GM21717 (cell line): ENCODE data around the gene ALDH18A1.
"Not testable (repeated sequence)": the region's sequence is repeated elsewhere in the genome, so short reads cannot be mapped to it uniquely, and the experiment has no call there.

Source experiments
- ATAC-seq: cut with Tn5 transposase; IDR thresholded peaks from one replicate; pipeline ENCODE4 v1.9.1; 2021; ENCODE audit warnings: mild to moderate bottlenecking, moderate library complexity; ENCODE audit not compliant: unreplicated experiment

ALDH18A1 gene

GRCh38 chr10:95656291-95657164 is at the start of gene ALDH18A1:
ALDH18A1 (minus strand) TSS chr10:95656711; CDS start chr10:95653377, 3,334 bp downstream.
- peak; percentile 91 for ATAC-seq

GRCh38 chr10:95698415-95698814 is 41.9 kb upstream of the ALDH18A1 start:
- no peak for ATAC-seq

GRCh38 chr10:95697429-95697828 is 40.9 kb upstream of the ALDH18A1 start:
- no peak for ATAC-seq

- ATAC-seq, result no peak
These were observed 38.2 kb upstream of the ALDH18A1 start for GRCh38 chr10:95694665-95695064.

GRCh38 chr10:95693668-95694534 is 37.4 kb upstream of the ALDH18A1 start, which contains the start of gene TCTN3:
TCTN3 (minus strand) TSS chr10:95693927; CDS start chr10:95693899, 28 bp downstream.
- ATAC-seq, result peak; percentile 98

GRCh38 chr10:95693071-95693667 is 36.7 kb upstream of the ALDH18A1 start:
- ATAC-seq, result no peak

GRCh38 chr10:95691281-95691680 is 34.8 kb upstream of the ALDH18A1 start:
- no peak for ATAC-seq

- no peak for ATAC-seq
These were observed 32.1 kb upstream of the ALDH18A1 start for GRCh38 chr10:95688648-95689047.

GRCh38 chr10:95683966-95684365 is 27.5 kb upstream of the ALDH18A1 start:
- ATAC-seq, result no peak

- no peak for ATAC-seq
These were observed 19.0 kb upstream of the ALDH18A1 start for GRCh38 chr10:95675403-95676116.

GRCh38 chr10:95674643-95675042 is 18.1 kb upstream of the ALDH18A1 start:
- no peak for ATAC-seq

- ATAC-seq, result not testable (repeated sequence)
These were observed 16.1 kb upstream of the ALDH18A1 start for GRCh38 chr10:95672641-95673040.

GRCh38 chr10:95664543-95664942 is 8.0 kb upstream of the ALDH18A1 start:
- no peak for ATAC-seq

GRCh38 chr10:95663496-95663895 is 7.0 kb upstream of the ALDH18A1 start:
- no peak for ATAC-seq

- no peak for ATAC-seq
These were observed 5.3 kb upstream of the ALDH18A1 start for GRCh38 chr10:95661818-95662217.

GRCh38 chr10:95660283-95660682 is 3.8 kb upstream of the ALDH18A1 start:
- no peak for ATAC-seq

- ATAC-seq, result no peak
These were observed 739 bp upstream of the ALDH18A1 start for GRCh38 chr10:95657250-95657649.

- ATAC-seq, result peak; percentile 22
These were observed 780 bp downstream of the ALDH18A1 start for GRCh38 chr10:95655571-95656290.

- ATAC-seq, result no peak
These were observed 2.6 kb downstream of the ALDH18A1 start for GRCh38 chr10:95653895-95654294.
